GM18868 (cell line): ENCODE measurements around the gene XRN2.
"Not testable (repeated sequence)": the region's sequence is repeated elsewhere in the genome, so short reads cannot be mapped to it uniquely, and the experiment has no call there.

Experiments used
- ATAC-seq: cut with Tn5 transposase; IDR thresholded peaks from one replicate; pipeline ENCODE4 v1.9.1; 2021; ENCODE audit warnings: mild to moderate bottlenecking, moderate library complexity; ENCODE audit not compliant: unreplicated experiment

XRN2 gene

DNA sequence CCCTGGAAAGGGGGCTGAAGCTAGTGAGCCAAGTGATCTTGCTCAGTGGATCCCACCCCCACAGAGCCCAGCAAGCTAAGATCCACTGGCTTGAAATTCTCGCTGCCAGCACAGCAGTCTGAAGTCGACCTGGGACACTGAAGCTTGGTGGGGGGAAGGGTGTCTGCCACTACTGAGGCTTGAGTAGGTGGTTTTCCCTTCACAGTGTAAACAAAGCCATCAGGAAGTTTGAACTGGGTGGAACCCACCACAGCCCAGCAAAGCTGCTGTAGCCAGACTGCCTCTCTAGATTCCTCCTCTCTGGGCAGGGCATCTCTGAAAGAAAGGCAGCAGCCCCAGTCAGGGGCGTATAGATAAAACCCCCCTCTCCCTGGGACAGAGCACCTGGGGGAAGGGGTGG lies 110.9 kb downstream of the XRN2 start:
- ATAC-seq = not testable (repeated sequence)

DNA sequence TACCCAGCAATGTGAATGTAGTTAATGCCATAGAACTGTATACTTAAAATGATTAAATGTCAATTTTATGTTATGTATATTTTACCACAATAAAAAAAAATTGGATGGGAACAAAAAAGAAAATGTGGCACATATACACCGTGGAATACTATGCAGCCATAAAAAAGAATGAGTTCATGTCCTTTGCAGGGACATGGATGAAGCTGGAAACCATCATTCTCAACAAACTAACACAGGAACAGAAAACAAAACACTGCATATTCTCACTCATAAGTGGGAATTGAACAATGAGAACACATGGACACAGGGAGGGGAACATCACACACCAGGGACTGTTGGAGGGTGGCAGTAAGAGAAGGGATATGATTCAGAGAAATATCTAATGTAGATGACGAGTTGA lies 116.0 kb downstream of the XRN2 start:
- ATAC-seq = not testable (repeated sequence)

GRCh38 chr20:21421601-21422236 lies 118.6 kb downstream of the XRN2 start:
- no peak for ATAC-seq

GRCh38 chr20:21423712-21424111 lies 120.6 kb downstream of the XRN2 start:
- ATAC-seq = not testable (repeated sequence)

- no peak for ATAC-seq
These were observed 121.7 kb downstream of the XRN2 start for GRCh38 chr20:21424846-21425245.

DNA sequence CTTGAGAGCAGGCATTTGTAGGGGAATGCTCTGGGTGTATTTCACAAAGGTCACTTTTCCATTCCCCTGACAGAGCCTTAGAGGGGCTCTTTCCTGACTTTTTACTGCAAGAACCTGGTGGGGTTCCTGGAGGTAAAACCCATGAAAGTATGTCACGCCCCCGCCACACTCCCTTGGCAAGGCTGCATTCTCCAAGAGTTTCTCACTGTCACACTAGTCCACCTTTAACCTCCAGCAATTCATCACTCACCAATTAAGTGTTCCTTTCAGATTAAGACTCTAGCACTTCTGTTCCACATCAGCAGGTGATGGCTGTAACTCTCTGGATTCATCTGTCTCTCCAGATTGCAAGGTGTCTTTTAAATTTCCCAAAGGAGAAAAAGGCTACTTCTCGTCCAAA lies 126.9 kb downstream of the XRN2 start:
- ATAC-seq = no peak

GRCh38 chr20:21432911-21433310 lies 129.8 kb downstream of the XRN2 start:
- ATAC-seq = no peak

GRCh38 chr20:21433329-21433890 lies 130.3 kb downstream of the XRN2 start:
- ATAC-seq = no peak

DNA sequence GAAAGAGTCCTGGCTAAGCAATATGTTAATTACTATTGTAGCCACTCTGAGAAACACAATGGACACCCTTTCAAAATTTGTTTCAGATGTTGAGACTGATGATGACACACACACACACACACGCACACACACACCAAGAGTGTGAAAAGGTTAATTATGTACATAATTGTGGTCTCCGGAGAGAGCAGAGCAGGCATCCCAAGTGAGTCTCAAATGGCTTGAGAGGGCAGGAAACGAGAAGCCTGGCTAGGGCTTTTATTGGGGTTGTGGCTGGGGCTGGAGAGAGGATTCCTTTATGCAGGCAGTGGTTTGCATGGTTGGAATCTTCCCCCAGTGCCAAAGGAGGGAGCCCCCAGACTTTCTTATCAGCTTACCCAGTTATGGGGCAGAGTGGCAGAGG lies 132.4 kb downstream of the XRN2 start:
- ATAC-seq = no peak

- no peak for ATAC-seq
These were observed 133.1 kb downstream of the XRN2 start for GRCh38 chr20:21436205-21436604.

GRCh38 chr20:21437248-21437647 lies 134.1 kb downstream of the XRN2 start:
- ATAC-seq = no peak

- no peak for ATAC-seq
These were observed 134.7 kb downstream of the XRN2 start for GRCh38 chr20:21437816-21438215.
